Endothelial cell of umbilical vein (primary cell): ENCODE data around the gene OR13J1. TPM values are rescaled to one million over a fixed set of nuclear protein-coding genes. Genes with fewer than 3 reads are reported as not detected.

Experiments
- BruUV-seq: library from RNA; stranded (reverse); fragments of 400-500 nt; replicated peaks from 2 replicates; lab custom pipeline; 2021; lab: Mats Ljungman, UMichigan
- CTCF ChIA-PET: fragments of 300-600, 350-600 bp; sonication (Branson Sonifier 250); formaldehyde crosslinking; loops from one replicate; lab custom pipeline; 2021; ENCODE audit warnings: antibody characterized with exemption, inconsistent platforms; lab: Charles Lee
- POLR2A ChIA-PET: fragments of 300-600, 350-600 bp; sonication (Branson Sonifier 250); formaldehyde crosslinking; loops from one replicate; lab custom pipeline; 2021; ENCODE audit warnings: antibody characterized with exemption, inconsistent platforms; lab: Charles Lee
- DNase-seq: peaks from one replicate; pipeline ENCODE4 v3.0.0-alpha.2; 2011; ENCODE audit warnings: low read depth, low spot score
- FAIRE-seq: peaks from 2 replicates; lab custom pipeline; 2011; peaks lifted over from hg19 to GRCh38; lab: Jason Lieb, UNC
- H2AFZ ChIP-seq: 2 replicates; pipeline ENCODE4 v1.6.0; 2012; ENCODE audit warnings: low read depth, low read length, control low read depth, inconsistent platforms
- H3K27ac ChIP-seq: 2 replicates; pipeline ENCODE4 v1.5.1; 2011; ENCODE audit warnings: low read depth, mild to moderate bottlenecking, control low read depth, low read length, moderate library complexity; ENCODE audit not compliant: insufficient read depth
- H3K27me3 ChIP-seq, 2 experiments: 2 replicates each; pipeline versions ENCODE4 v1.6.0 to v1.6.1; 2011; ENCODE audit warnings: low read length in 2 of 2, mixed read lengths in 1 of 2; ENCODE audit not compliant: control insufficient read depth in 2 of 2, insufficient read depth in 2 of 2
- H3K36me3 ChIP-seq, 2 experiments: 2 replicates in 1 of 2; 3 replicates in 1 of 2; pipeline ENCODE4 v1.5.1; 2011; ENCODE audit warnings: low read length in 2 of 2, mild to moderate bottlenecking in 1 of 2, moderate library complexity in 1 of 2; ENCODE audit not compliant: control insufficient read depth in 2 of 2, insufficient read depth in 2 of 2; ENCODE audit errors: extremely low read depth in 1 of 2
- H3K4me1 ChIP-seq: 3 replicates; pipeline ENCODE4 v1.5.1; 2011; ENCODE audit warnings: mild to moderate bottlenecking, low read length; ENCODE audit not compliant: control insufficient read depth, insufficient read depth; ENCODE audit errors: extremely low read depth
- H3K4me2 ChIP-seq: 2 replicates; pipeline ENCODE4 v1.6.1; 2011; ENCODE audit warnings: low read length, control low read depth, mixed read lengths; ENCODE audit not compliant: insufficient read depth
- H3K4me3 ChIP-seq, 3 experiments: fragments of 200-600 bp in 1 of 3; sonication (generic), shearing (Covaris generic) in 1 of 3; replicated peaks in 1 of 3; 2 replicates each; pipeline ENCODE4 v1.5.1; 2011 to 2016; ENCODE audit warnings: control low read depth in 3 of 3, low read length in 3 of 3, mild to moderate bottlenecking in 2 of 3, inconsistent platforms in 1 of 3, low read depth in 1 of 3, moderate library complexity in 1 of 3; ENCODE audit not compliant: insufficient read depth in 1 of 3
- H3K79me2 ChIP-seq: 2 replicates; pipeline ENCODE4 v1.6.0; 2012; ENCODE audit warnings: low read length, inconsistent platforms; ENCODE audit not compliant: control insufficient read depth, insufficient read depth
- H3K9ac ChIP-seq: replicated peaks from 2 replicates; pipeline ENCODE3; 2011; ENCODE audit warnings: low read length, control low read depth; ENCODE audit not compliant: insufficient read depth; ENCODE audit errors: extremely low read depth
- H3K9me1 ChIP-seq: replicated peaks from 3 replicates; pipeline ENCODE4 v1.6.0; 2011; ENCODE audit warnings: mild to moderate bottlenecking, low read length; ENCODE audit not compliant: control insufficient read depth, insufficient read depth; ENCODE audit errors: extremely low read depth
- H3K9me3 ChIP-seq: replicated peaks from 2 replicates; pipeline ENCODE4 v1.5.1; 2012; ENCODE audit warnings: low read length, inconsistent platforms; ENCODE audit not compliant: control insufficient read depth, insufficient read depth
- H4K20me1 ChIP-seq: replicated peaks from 2 replicates; pipeline ENCODE3; 2011; ENCODE audit warnings: mild to moderate bottlenecking, low read length; ENCODE audit not compliant: control insufficient read depth, insufficient read depth; ENCODE audit errors: extremely low read depth
- EZH2 ChIP-seq: IDR thresholded peaks from 2 replicates; pipeline ENCODE4 v1.6.1; 2012; ENCODE audit warnings: borderline replicate concordance, low read depth, mild to moderate bottlenecking, moderate library complexity, low read length, inconsistent platforms; ENCODE audit not compliant: severe bottlenecking
- FOS ChIP-seq: IDR thresholded peaks from 2 replicates; pipeline ENCODE4 v1.6.1; 2011; ENCODE audit warnings: mild to moderate bottlenecking, low read length, moderate library complexity, borderline replicate concordance; ENCODE audit not compliant: insufficient read depth
- GATA2 ChIP-seq: IDR thresholded peaks from 2 replicates; pipeline ENCODE4 v1.7.0; 2011; ENCODE audit warnings: low read depth, mild to moderate bottlenecking, moderate library complexity, mixed read lengths, low read length; ENCODE audit not compliant: insufficient read length, insufficient read depth
- JUN ChIP-seq: IDR thresholded peaks from 2 replicates; pipeline ENCODE4 v1.6.1; 2011; ENCODE audit warnings: borderline replicate concordance, low read depth; ENCODE audit not compliant: insufficient read length, insufficient read depth
- MYC ChIP-seq: IDR thresholded peaks from one replicate; pipeline ENCODE4 v1.6.1; 2011; ENCODE audit warnings: mild to moderate bottlenecking, low read depth, low read length
- POLR2A ChIP-seq: IDR thresholded peaks from 2 replicates; pipeline ENCODE4 v1.6.1; 2012; ENCODE audit warnings: low read depth, mild to moderate bottlenecking, control low read depth, low read length
- POLR2AphosphoS5 ChIP-seq: IDR thresholded peaks from 2 replicates; pipeline ENCODE4 v1.6.1; 2012; ENCODE audit warnings: low read depth, mild to moderate bottlenecking, control low read depth, low read length, moderate library complexity; ENCODE audit not compliant: insufficient read depth
- dilution Hi-C: fragments of 300-500 bp; cut with MboI; formaldehyde crosslinking; loops from one replicate; pipeline ENCODE4 v1.15.0; 2019; ENCODE audit warnings: low sequenced_read_pairs; ENCODE audit not compliant: extremely low pct_ligation_motif_present
- intact Hi-C: fragments of 100-400 bp; cut with micrococcal nuclease; formaldehyde crosslinking; loops from one replicate; pipeline ENCODE4 v1.10.0; 2022
- polyA plus RNA-seq, 4 experiments: library from polyadenylated mRNA; depleted of rRNA in 3 of 4; stranded (reverse) in 3 of 4; unstranded in 1 of 4; fragments of >200 nt; gene quantifications; 2 replicates each; pipeline versions ENCODE4 v1.2.1 to v1.2.3, GENCODE V29; 2011 to 2012; ENCODE audit warnings: missing spikeins in 1 of 4
- total RNA-seq: library from RNA; stranded (reverse); gene quantifications from 2 replicates; pipeline ENCODE4 v1.2.3, GENCODE V29; 2021
- TF ChIP-seq, protein P1 (sequence below): IDR thresholded peaks from 2 replicates; pipeline ENCODE4 v1.6.1; 2011; ENCODE audit not compliant: insufficient read depth, insufficient read length
- TF ChIP-seq, protein P2 (sequence below), 2 donors: IDR thresholded peaks; 1 replicate in 1 of 2; 2 replicates in 1 of 2; pipeline ENCODE4 v1.5.1; 2011; ENCODE audit warnings: low read length in 2 of 2, mild to moderate bottlenecking in 2 of 2, moderate library complexity in 2 of 2, control low read depth in 1 of 2, inconsistent platforms in 1 of 2, low read depth in 1 of 2; ENCODE audit not compliant: insufficient read depth in 1 of 2; ENCODE audit errors: extremely low read depth in 1 of 2

The OR13J1 gene
- total and polyA plus RNA-seq, 2 donors (not counting 3 experiments of a cell fraction or from before 2014, with no cell fraction given): not detected

DNA sequence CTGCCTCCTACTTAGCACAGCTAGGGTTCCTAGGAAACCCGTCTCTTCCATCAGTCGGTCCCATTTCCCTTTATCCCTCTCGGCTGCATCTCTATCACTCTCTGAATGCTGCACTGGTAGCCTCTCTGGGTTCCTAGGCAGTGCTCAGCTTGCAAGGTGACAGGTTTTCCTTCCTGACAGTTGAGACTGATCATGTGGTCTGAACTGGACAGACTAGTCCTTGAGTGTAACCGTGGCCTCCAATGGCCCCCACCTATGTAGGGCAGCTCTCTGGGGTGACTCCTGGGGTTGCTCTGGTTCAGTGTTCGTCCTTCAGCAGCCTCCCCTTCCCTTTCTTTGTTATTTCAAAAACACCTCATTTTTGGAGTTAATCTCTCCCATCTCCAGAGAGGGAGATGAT is 37.4 kb downstream of the OR13J1 start:
- BruUV-seq: no TSS peak
- Histone ChIP-seq H3K9ac (no peak overlapping the region), H3K79me2 (no peaks in the 10 kb centered on the region), H4K20me1 (no peaks in the 10 kb centered on the region), H3K9me1 (no peaks in the 10 kb centered on the region), H3K9me3 (no peaks in the 10 kb centered on the region), H3K36me3 (no peaks in the 10 kb centered on the region), H3K27ac (no peak overlapping the region), H3K4me1 (peaks cover 9% of the 10 kb centered on the region), H3K4me2 (no peak overlapping the region), H3K27me3 (no peaks in the 10 kb centered on the region), H3K4me3 (no peak overlapping the region), H2AFZ (no peak overlapping the region)
- FAIRE-seq: no peak
- no peak for DNase-seq
- TF ChIP-seq, protein P1, sequence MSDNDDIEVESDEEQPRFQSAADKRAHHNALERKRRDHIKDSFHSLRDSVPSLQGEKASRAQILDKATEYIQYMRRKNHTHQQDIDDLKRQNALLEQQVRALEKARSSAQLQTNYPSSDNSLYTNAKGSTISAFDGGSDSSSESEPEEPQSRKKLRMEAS: no peak
- TF ChIP-seq EZH2: no peak
- POLR2A ChIA-PET: no interaction called here
- CTCF ChIA-PET: interaction anchor here (2.5 kb wide), 1 partner anchor 49 kb away, joined by 13 read pairs; no protein-coding TSS in a partner anchor
- intact Hi-C loops: no loop called here
- dilution Hi-C loops: no loop called here

DNA sequence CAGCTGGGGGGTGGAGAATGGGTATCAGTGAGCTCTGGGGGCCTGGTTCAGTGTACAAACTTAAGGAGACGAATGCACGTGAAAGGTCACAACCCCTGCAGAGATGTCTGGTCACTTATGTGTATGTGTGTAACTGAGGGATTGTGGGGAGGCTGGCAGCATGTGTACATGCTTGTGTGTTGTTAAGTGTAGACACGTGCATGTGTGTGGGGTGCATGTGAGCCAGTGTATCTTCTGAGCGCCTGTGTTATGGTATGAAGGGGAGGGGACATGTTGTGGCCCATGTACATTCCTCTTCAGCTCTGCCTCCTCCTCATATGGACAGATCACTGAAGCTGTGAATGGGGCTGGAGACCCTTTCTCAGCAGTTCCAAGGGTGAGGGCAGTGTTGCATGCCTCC is 39.2 kb downstream of the OR13J1 start:
- dilution Hi-C loops (no loop called here), intact Hi-C loops (no loop called here)
- Histone ChIP-seq H3K9me1 (no peaks in the 10 kb centered on the region), H3K9ac (no peak overlapping the region), H3K27me3 (no peaks in the 10 kb centered on the region), H3K4me3 (no peak overlapping the region), H3K36me3 (no peaks in the 10 kb centered on the region), H3K9me3 (no peaks in the 10 kb centered on the region), H2AFZ (no peak overlapping the region), H3K4me2 (no peak overlapping the region), H3K27ac (no peak overlapping the region), H3K4me1 (peaks cover 9% of the 10 kb centered on the region), H3K79me2 (no peaks in the 10 kb centered on the region), H4K20me1 (no peaks in the 10 kb centered on the region)
- no TSS peak for BruUV-seq
- FAIRE-seq (no peak), DNase-seq (no peak)
- TF ChIP-seq FOS (no peak), GATA2 (no peak), MYC (no peak), JUN (no peak), POLR2AphosphoS5 (no peak), POLR2A (no peak), EZH2 (no peak)
- TF ChIP-seq, protein P2, sequence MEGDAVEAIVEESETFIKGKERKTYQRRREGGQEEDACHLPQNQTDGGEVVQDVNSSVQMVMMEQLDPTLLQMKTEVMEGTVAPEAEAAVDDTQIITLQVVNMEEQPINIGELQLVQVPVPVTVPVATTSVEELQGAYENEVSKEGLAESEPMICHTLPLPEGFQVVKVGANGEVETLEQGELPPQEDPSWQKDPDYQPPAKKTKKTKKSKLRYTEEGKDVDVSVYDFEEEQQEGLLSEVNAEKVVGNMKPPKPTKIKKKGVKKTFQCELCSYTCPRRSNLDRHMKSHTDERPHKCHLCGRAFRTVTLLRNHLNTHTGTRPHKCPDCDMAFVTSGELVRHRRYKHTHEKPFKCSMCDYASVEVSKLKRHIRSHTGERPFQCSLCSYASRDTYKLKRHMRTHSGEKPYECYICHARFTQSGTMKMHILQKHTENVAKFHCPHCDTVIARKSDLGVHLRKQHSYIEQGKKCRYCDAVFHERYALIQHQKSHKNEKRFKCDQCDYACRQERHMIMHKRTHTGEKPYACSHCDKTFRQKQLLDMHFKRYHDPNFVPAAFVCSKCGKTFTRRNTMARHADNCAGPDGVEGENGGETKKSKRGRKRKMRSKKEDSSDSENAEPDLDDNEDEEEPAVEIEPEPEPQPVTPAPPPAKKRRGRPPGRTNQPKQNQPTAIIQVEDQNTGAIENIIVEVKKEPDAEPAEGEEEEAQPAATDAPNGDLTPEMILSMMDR (IDR thresholded peaks at IDR 0.05; ENCODE audit: extremely low read depth in 1 of 2, insufficient read depth in 1 of 2, low read depth in 1 of 2, low read length in 2 of 2): no peak
- TF ChIP-seq, protein P1: no peak
- ChIA-PET CTCF (interaction anchor here (1.2 to 2.5 kb wide), 4 partner anchors 17 to 114 kb away, joined by 3 to 13 read pairs (median 4); no protein-coding TSS in a partner anchor), POLR2A (no interaction called here)
